HG02938 (cell line): ENCODE results near the gene KDM3A.

Experiments
- ATAC-seq: cut with Tn5 transposase; IDR thresholded peaks from one replicate; pipeline ENCODE4 v1.9.1; 2021; ENCODE audit warnings: mild to moderate bottlenecking, moderate library complexity; ENCODE audit not compliant: unreplicated experiment

Gene KDM3A

GRCh38 chr2:86430368-86430767, 10.8 kb upstream of the KDM3A start:
- ATAC-seq, result no peak

GRCh38 chr2:86433137-86433536, 8.0 kb upstream of the KDM3A start:
- ATAC-seq, result no peak

GRCh38 chr2:86434290-86434689, 6.9 kb upstream of the KDM3A start:
- no peak for ATAC-seq

GRCh38 chr2:86435531-86435930, 5.6 kb upstream of the KDM3A start:
- no peak for ATAC-seq

- ATAC-seq, result no peak
Observed at GRCh38 chr2:86436328-86436727, 4.8 kb upstream of the KDM3A start.

- ATAC-seq, result no peak
Observed at GRCh38 chr2:86439879-86440630, 1.1 kb upstream of the KDM3A start.

- peak; percentile 7 for ATAC-seq
Observed at GRCh38 chr2:86441392-86441881, 266 bp downstream of the KDM3A start.

- ATAC-seq, result peak; percentile 18
Observed at GRCh38 chr2:86441882-86442641, 891 bp downstream of the KDM3A start.

GRCh38 chr2:86442642-86443005, 1.5 kb downstream of the KDM3A start:
- ATAC-seq, result peak; percentile 75

- no peak for ATAC-seq
Observed at GRCh38 chr2:86443631-86444350, 2.6 kb downstream of the KDM3A start.

GRCh38 chr2:86445436-86445835, 4.3 kb downstream of the KDM3A start:
- no peak for ATAC-seq

- ATAC-seq, result no peak
Observed at GRCh38 chr2:86446060-86446459, 4.9 kb downstream of the KDM3A start.

- ATAC-seq, result no peak
Observed at GRCh38 chr2:86453836-86454235, 12.7 kb downstream of the KDM3A start.

- no peak for ATAC-seq
Observed at GRCh38 chr2:86454238-86454637, 13.1 kb downstream of the KDM3A start.

GRCh38 chr2:86455181-86455580, 14.0 kb downstream of the KDM3A start:
- no peak for ATAC-seq

GRCh38 chr2:86461042-86461743, 20.0 kb downstream of the KDM3A start:
- ATAC-seq, result no peak

GRCh38 chr2:86464652-86465051, 23.5 kb downstream of the KDM3A start:
- no peak for ATAC-seq

- no peak for ATAC-seq
Observed at GRCh38 chr2:86466306-86466705, 25.1 kb downstream of the KDM3A start.

- no peak for ATAC-seq
Observed at GRCh38 chr2:86468162-86469033, 27.2 kb downstream of the KDM3A start.

GRCh38 chr2:86470890-86471289, 29.7 kb downstream of the KDM3A start:
- no peak for ATAC-seq
